Measurements from ENCODE around the gene DGLUCY.
"Not testable (repeated sequence)": the region's sequence is repeated elsewhere in the genome, so short reads cannot be mapped to it uniquely, and the experiment has no call there.

Gene DGLUCY

GRCh38 chr14:91219517-91220389 lies 105.9 kb downstream of the DGLUCY start:
- no peak for DNase-seq

- peak; percentile 85 for DNase-seq
Observed at GRCh38 chr14:91220581-91221000, 106.7 kb downstream of the DGLUCY start.

- DNase-seq: no peak
Observed at GRCh38 chr14:91221270-91221669, 107.4 kb downstream of the DGLUCY start.

GRCh38 chr14:91223028-91223783 lies 109.3 kb downstream of the DGLUCY start:
- no peak for DNase-seq

GRCh38 chr14:91225025-91225424 lies 111.2 kb downstream of the DGLUCY start:
- no peak for DNase-seq

- not testable (repeated sequence) for DNase-seq
Observed at GRCh38 chr14:91226360-91226759, 112.5 kb downstream of the DGLUCY start.

- DNase-seq: no peak
Observed at GRCh38 chr14:91227183-91227628, 113.3 kb downstream of the DGLUCY start.

- no peak for DNase-seq
Observed at GRCh38 chr14:91228112-91229004, 114.5 kb downstream of the DGLUCY start.

GRCh38 chr14:91229005-91229382 lies 115.1 kb downstream of the DGLUCY start:
- no peak for DNase-seq

GRCh38 chr14:91229743-91230200 lies 115.9 kb downstream of the DGLUCY start:
- no peak for DNase-seq

GRCh38 chr14:91230397-91231035 lies 116.6 kb downstream of the DGLUCY start:
- DNase-seq: no peak

GRCh38 chr14:91231446-91231845 lies 117.6 kb downstream of the DGLUCY start:
- no peak for DNase-seq

GRCh38 chr14:91232052-91232451 lies 118.2 kb downstream of the DGLUCY start:
- no peak for DNase-seq

- DNase-seq: no peak
Observed at GRCh38 chr14:91232603-91233002, 118.7 kb downstream of the DGLUCY start.

- DNase-seq: no peak
Observed at GRCh38 chr14:91233936-91234790, 120.3 kb downstream of the DGLUCY start.

- no peak for DNase-seq
Observed at GRCh38 chr14:91234791-91235114, 120.9 kb downstream of the DGLUCY start.

- no peak for DNase-seq
Observed at GRCh38 chr14:91235841-91236240, 122.0 kb downstream of the DGLUCY start.

- no peak for DNase-seq
Observed at GRCh38 chr14:91237219-91237618, 123.3 kb downstream of the DGLUCY start.

- DNase-seq: no peak
Observed at GRCh38 chr14:91238085-91238484, 124.2 kb downstream of the DGLUCY start.

GRCh38 chr14:91238661-91239060 lies 124.8 kb downstream of the DGLUCY start:
- no peak for DNase-seq

GRCh38 chr14:91241863-91242262 lies 128.0 kb downstream of the DGLUCY start:
- DNase-seq: no peak

Data from DMS 273 treated with DMSO at 0.1 percent for 48 hours (cell line).